HUDEP-2 (cell line): ENCODE measurements around the gene DNAAF8.

ENCODE experiments used
- DNase-seq, 76 experiments: peaks; one replicate each; lab custom pipeline; 2025; ENCODE audit not compliant: unreplicated experiment in 76 of 76; lab: John Stamatoyannopoulos, UW

DNAAF8 gene

GRCh38 chr16:4748682-4749411, 14.5 kb downstream of the DNAAF8 start:
- no peak for DNase-seq

GRCh38 chr16:4749700-4750257, 15.4 kb downstream of the DNAAF8 start:
- DNase-seq, result no peak

- no peak for DNase-seq
Observed at GRCh38 chr16:4750896-4751295, 16.6 kb downstream of the DNAAF8 start.

GRCh38 chr16:4752351-4753100, 18.2 kb downstream of the DNAAF8 start:
- DNase-seq, result no peak

GRCh38 chr16:4753227-4753626, 18.9 kb downstream of the DNAAF8 start:
- DNase-seq, result no peak

GRCh38 chr16:4754865-4755264, 20.5 kb downstream of the DNAAF8 start:
- no peak for DNase-seq

- no peak for DNase-seq
Observed at GRCh38 chr16:4755687-4756086, 21.4 kb downstream of the DNAAF8 start.

- no peak for DNase-seq
Observed at GRCh38 chr16:4760221-4760910, 26.0 kb downstream of the DNAAF8 start.

- DNase-seq, result no peak
Observed at GRCh38 chr16:4762205-4762604, 27.9 kb downstream of the DNAAF8 start.

- DNase-seq, result no peak
Observed at GRCh38 chr16:4763791-4764190, 29.5 kb downstream of the DNAAF8 start.

- no peak for DNase-seq
Observed at GRCh38 chr16:4765511-4766474, 31.5 kb downstream of the DNAAF8 start.

- peak in 75 of 76 experiments; percentile 72 to 98 (median 94) for DNase-seq
Observed at GRCh38 chr16:4766875-4767628, 32.7 kb downstream of the DNAAF8 start, which contains the start of gene ZNF500. ZNF500 (minus strand) TSS chr16:4767162; CDS start chr16:4765978, 1,184 bp downstream.

GRCh38 chr16:4767872-4768548, 33.7 kb downstream of the DNAAF8 start:
- no peak for DNase-seq

- DNase-seq, result peak in 75 of 76 experiments; percentile 26 to 92 (median 81)
Observed at GRCh38 chr16:4768549-4769305, 34.4 kb downstream of the DNAAF8 start.

GRCh38 chr16:4769306-4769638, 34.9 kb downstream of the DNAAF8 start:
- DNase-seq, result no peak

- DNase-seq, result no peak
Observed at GRCh38 chr16:4771646-4772045, 37.3 kb downstream of the DNAAF8 start.

GRCh38 chr16:4772351-4772750, 38.0 kb downstream of the DNAAF8 start:
- no peak for DNase-seq

- no peak for DNase-seq
Observed at GRCh38 chr16:4775005-4775404, 40.7 kb downstream of the DNAAF8 start.
